Muscle layer of duodenum (tissue), 2 donors: Measurements from ENCODE around the gene CFAP107.

Experiments used
- H3K27ac ChIP-seq: one replicate; pipeline ENCODE4 v1.7.0; 2013; ENCODE audit warnings: mild to moderate bottlenecking, low read length
- H3K27me3 ChIP-seq: one replicate; pipeline ENCODE4 v1.7.0; 2013; ENCODE audit warnings: low read depth, mild to moderate bottlenecking, control low read depth, low read length
- H3K36me3 ChIP-seq, 2 donors: one replicate each; pipeline ENCODE4 v1.7.0; 2013; ENCODE audit warnings: low read length in 2 of 2, control low read depth in 1 of 2, mild to moderate bottlenecking in 1 of 2; ENCODE audit not compliant: insufficient read depth in 2 of 2, control insufficient read depth in 1 of 2
- H3K4me1 ChIP-seq, 2 donors: one replicate each; pipeline ENCODE4 v1.7.0; 2013; ENCODE audit warnings: low read length in 2 of 2, mild to moderate bottlenecking in 2 of 2, control low read depth in 1 of 2, moderate library complexity in 1 of 2; ENCODE audit not compliant: insufficient read depth in 2 of 2, control insufficient read depth in 1 of 2
- H3K4me3 ChIP-seq, 2 donors: one replicate each; pipeline ENCODE4 v1.7.0; 2013; ENCODE audit warnings: low read length in 2 of 2, low read depth in 1 of 2, mild to moderate bottlenecking in 1 of 2
- H3K9me3 ChIP-seq, 2 donors: one replicate each; pipeline ENCODE4 v1.7.0; 2013; ENCODE audit warnings: low read length in 2 of 2, control low read depth in 1 of 2, mild to moderate bottlenecking in 1 of 2; ENCODE audit not compliant: control insufficient read depth in 1 of 2
- donor health status: healthy.

The CFAP107 gene

GRCh38 chr1:12741946-12742345, 4.1 kb upstream of the CFAP107 start:
- no peaks in the 10 kb centered on the region for H3K27me3 ChIP-seq
- no peak overlapping the region for H3K4me3 ChIP-seq
- H3K9me3 ChIP-seq = no peaks in the 10 kb centered on the region
- peaks cover 0 to 9% of the 10 kb centered on the region in 2 donors for H3K4me1 ChIP-seq
- H3K27ac ChIP-seq = no peak overlapping the region
- no peaks in the 10 kb centered on the region for H3K36me3 ChIP-seq

DNA sequence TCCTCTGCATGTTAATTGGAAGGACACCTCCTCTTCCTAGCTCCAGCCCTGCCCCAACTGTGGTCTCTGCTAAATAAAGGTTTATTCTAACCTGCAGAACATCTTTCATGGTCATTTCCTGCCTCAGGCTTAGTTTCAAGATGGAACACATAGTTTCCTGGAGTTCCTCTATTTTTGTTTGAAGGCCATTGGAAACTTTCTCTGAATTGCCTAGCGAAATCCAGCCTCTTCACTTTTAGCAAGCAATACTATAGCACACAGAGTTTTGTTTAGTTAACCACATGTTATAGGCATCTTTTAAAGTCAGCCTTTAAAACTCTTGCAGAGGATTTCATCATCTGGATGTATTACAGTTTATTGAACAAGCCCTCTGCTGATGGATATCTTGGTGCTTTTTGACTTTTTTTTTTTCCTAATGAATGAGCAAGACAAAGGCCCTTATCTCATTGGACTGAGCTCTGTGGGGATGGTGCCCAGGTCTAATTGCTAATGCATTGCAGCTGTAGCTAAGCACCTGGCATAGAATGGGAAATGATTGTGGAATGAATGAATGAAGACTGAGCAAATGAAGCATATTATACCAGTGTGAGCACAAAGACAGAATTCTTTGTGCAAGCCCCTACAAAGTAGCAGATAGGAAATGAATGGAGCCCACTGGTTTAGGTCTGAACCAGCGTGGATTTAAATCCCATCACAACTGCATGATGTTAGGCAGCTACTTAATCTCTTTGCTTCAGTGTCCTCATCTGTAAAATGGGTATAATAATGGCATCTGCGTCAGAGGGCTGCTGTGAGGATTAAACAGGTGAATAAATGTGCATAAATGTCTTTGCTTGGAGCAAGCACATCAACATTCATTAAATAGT, 641 bp upstream of the CFAP107 start:
- H3K4me3 ChIP-seq = no peak overlapping the region
- no peaks in the 10 kb centered on the region for H3K27me3 ChIP-seq
- H3K4me1 ChIP-seq = peaks cover 0 to 9% of the 10 kb centered on the region in 2 donors
- H3K9me3 ChIP-seq = peaks cover 14 to 18% of the 10 kb centered on the region in 2 donors
- no peak overlapping the region for H3K27ac ChIP-seq
- H3K36me3 ChIP-seq = no peaks in the 10 kb centered on the region

DNA sequence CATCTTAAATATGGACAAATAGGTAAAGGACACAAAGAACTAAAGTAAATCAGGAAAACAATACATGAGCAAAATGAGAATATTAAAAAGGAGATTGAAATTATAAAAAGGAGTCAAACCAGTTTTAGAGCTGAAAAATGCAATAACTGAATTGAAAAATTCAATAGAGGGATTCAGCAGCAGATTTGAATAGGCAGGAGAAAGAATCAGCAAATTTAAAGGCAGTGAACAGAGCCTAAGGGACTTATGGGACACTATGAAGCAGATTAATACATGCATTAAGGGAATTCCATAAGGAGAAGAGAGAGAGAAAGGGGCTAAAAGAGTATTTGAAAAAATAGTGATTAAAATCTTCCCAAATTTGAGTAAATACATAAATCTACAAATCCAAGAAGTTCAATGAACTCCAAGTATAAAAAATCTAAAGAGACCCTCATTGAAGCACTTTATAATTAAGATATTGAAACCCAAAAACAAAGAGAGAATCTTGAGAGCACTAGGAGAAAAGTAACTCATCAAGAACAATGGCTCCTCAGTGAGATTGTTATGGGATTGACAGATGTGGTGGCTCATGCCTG, 2.9 kb downstream of the CFAP107 start:
- no peak overlapping the region for H3K27ac ChIP-seq
- H3K36me3 ChIP-seq = no peaks in the 10 kb centered on the region
- H3K4me3 ChIP-seq = no peak overlapping the region
- peaks cover 0 to 9% of the 10 kb centered on the region in 2 donors for H3K4me1 ChIP-seq
- no peaks in the 10 kb centered on the region for H3K27me3 ChIP-seq
- H3K9me3 ChIP-seq = peaks cover 16 to 18% of the 10 kb centered on the region in 2 donors

DNA sequence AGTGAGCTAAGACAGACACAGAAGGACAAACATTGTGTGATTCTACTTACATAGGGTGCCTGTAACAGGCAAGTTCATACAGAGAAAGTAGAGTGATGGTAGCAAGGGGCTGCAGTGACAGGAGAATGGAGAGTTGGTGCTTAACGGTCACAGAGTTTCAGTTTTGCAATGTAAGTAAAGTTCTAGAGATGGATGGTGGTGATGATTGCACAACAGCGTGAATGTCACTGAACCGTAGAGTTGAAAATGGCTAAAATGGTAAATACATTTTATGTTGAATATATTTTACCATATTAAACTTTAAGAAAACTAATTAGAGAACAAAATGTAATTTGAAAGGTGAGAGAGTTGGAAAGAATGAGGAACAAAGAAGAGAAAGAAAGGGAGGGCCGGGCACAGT, 8.7 kb downstream of the CFAP107 start:
- Histone ChIP-seq H3K27me3 (no peaks in the 10 kb centered on the region), H3K27ac (no peak overlapping the region), H3K4me1 (peaks cover 0 to 12% of the 10 kb centered on the region in 2 donors), H3K36me3 (no peaks in the 10 kb centered on the region), H3K9me3 (peaks cover under 1 to 4% of the 10 kb centered on the region in 2 donors), H3K4me3 (no peak overlapping the region)

DNA sequence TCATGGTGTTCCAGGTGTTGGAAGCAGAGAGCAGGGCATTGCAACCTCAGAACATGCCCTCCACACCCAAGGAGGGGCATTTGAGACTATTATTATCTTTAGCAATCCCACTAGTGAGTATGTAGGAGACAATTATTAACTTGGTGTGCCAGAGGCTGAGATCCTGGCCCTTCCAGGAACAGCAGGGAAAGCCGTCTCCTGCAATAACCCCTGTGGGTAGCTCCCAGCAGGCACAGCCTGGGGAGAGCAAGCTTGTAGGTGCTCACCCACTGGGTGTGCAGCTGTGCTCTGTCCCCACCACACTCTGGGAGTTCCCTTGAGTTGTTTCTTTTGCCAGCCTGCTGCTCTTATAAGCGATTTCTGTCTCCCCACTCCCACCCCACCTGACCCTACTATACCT, 10.3 kb downstream of the CFAP107 start:
- H3K9me3 ChIP-seq = no peaks in the 10 kb centered on the region
- no peak overlapping the region for H3K27ac ChIP-seq
- H3K4me1 ChIP-seq = peaks cover 0 to 12% of the 10 kb centered on the region in 2 donors
- H3K27me3 ChIP-seq = no peaks in the 10 kb centered on the region
- H3K4me3 ChIP-seq = no peak overlapping the region
- H3K36me3 ChIP-seq = no peaks in the 10 kb centered on the region

DNA sequence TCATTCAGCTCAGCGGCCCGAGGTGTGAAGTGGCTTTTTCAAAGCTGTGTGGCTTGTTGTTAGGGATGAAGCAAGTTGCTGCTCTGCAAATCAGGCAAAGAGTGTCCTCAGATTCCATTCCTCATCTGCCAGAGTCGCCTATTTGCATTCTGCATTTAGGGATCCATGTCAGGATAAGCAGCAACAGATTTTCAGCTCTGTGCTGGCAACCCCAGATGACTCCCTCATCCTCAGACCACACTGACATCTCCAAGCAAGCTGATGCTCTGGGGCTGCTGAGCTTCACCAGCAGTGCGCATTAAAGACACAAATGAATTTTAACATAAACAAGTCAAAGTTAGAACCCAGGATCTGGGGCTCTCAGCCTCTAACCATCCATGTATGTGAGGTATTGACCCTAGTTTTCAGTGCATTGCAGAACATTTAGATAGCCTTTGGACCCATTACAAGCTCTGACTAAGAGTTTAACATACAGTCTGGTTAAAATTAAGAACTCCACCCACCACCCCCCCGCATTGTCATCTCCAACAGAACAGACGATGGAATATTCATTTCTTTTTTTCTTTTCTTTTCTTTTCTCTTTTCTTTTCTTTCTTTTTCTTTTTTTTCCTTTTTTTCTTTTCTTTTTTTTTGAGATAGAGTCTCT, 10.9 kb downstream of the CFAP107 start:
- Histone ChIP-seq H3K27me3 (no peaks in the 10 kb centered on the region), H3K9me3 (no peaks in the 10 kb centered on the region), H3K4me1 (peaks cover 0 to 12% of the 10 kb centered on the region in 2 donors), H3K36me3 (no peaks in the 10 kb centered on the region), H3K27ac (no peak overlapping the region), H3K4me3 (no peak overlapping the region)

GRCh38 chr1:12757836-12758235, 11.8 kb downstream of the CFAP107 start:
- Histone ChIP-seq H3K36me3 (no peaks in the 10 kb centered on the region), H3K27me3 (no peaks in the 10 kb centered on the region)

GRCh38 chr1:12760256-12760795, 14.3 kb downstream of the CFAP107 start:
- H3K27ac ChIP-seq = no peak overlapping the region
- H3K9me3 ChIP-seq = no peaks in the 10 kb centered on the region
- no peak overlapping the region for H3K4me3 ChIP-seq
- peaks cover 0 to 8% of the 10 kb centered on the region in 2 donors for H3K4me1 ChIP-seq
- no peaks in the 10 kb centered on the region for H3K36me3 ChIP-seq
- H3K27me3 ChIP-seq = no peaks in the 10 kb centered on the region

More at GRCh38 chr1:12757836-12758235, 11.8 kb downstream of the CFAP107 start:
- Histone ChIP-seq H3K4me3 (no peak overlapping the region), H3K4me1 (peaks cover 0 to 12% of the 10 kb centered on the region in 2 donors), H3K9me3 (no peaks in the 10 kb centered on the region), H3K27ac (no peak overlapping the region)

DNA sequence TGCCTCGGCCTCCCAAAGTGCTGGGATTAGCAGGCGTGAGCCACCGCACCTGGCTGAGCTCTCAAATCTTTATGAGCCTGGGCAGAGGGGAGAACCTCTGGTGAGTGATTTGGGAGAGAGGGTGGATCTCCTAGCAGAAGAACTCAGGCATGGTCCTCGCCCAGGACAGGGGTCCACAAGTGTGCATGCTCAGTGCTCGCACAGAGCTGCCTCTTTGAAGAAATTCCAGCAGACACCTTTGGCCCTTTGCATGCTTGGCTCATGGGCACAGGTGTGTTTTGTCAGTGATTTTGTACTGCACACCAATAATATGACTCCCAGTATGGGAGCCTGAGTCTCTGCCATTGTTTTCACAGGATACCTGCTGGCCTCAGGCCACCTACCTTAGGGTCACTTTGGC, 15.8 kb downstream of the CFAP107 start:
- H3K36me3 ChIP-seq = no peaks in the 10 kb centered on the region
- H3K4me1 ChIP-seq = peaks cover 0 to 3% of the 10 kb centered on the region in 2 donors
- H3K4me3 ChIP-seq = no peak overlapping the region
- H3K9me3 ChIP-seq = no peaks in the 10 kb centered on the region
- H3K27ac ChIP-seq = no peak overlapping the region
- no peaks in the 10 kb centered on the region for H3K27me3 ChIP-seq

- H3K36me3 ChIP-seq = no peaks in the 10 kb centered on the region
- no peaks in the 10 kb centered on the region for H3K4me1 ChIP-seq
- H3K27ac ChIP-seq = no peak overlapping the region
- no peaks in the 10 kb centered on the region for H3K27me3 ChIP-seq
- H3K4me3 ChIP-seq = no peak overlapping the region
- no peaks in the 10 kb centered on the region for H3K9me3 ChIP-seq
Measured at GRCh38 chr1:12762766-12763165, 16.8 kb downstream of the CFAP107 start.

DNA sequence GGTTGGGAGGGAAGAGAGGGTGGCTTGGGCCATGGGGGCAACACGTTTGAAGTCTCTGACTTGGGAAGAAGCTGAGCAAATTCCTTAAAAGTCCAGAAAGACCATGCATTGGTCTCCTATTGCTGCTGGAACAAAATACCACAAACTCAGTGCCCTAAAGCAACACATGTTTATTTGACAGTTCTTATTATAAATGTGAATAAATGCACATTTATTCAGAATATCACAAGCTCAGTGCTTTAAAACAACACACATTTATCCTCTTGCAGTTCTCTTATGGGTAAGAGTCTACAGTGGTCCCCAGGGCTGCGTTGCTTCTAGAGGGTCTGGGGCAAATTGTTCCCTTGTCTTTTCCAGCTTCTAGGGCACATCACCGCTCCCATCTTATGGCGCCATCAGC, 17.5 kb downstream of the CFAP107 start:
- Histone ChIP-seq H3K27me3 (no peaks in the 10 kb centered on the region), H3K36me3 (no peaks in the 10 kb centered on the region), H3K4me1 (no peaks in the 10 kb centered on the region), H3K4me3 (no peak overlapping the region), H3K9me3 (no peaks in the 10 kb centered on the region), H3K27ac (no peak overlapping the region)
